ENCODE measurements around the gene FRS3. TPM values are rescaled to one million over a fixed set of nuclear protein-coding genes. Genes with fewer than 3 reads are reported as not detected.

The FRS3 gene
- total and polyA plus RNA-seq, 2 of the 13 experiments (the other 11 are each of a cell fraction or from before 2014, with no cell fraction given): 3.0 to 7.4 TPM

DNA sequence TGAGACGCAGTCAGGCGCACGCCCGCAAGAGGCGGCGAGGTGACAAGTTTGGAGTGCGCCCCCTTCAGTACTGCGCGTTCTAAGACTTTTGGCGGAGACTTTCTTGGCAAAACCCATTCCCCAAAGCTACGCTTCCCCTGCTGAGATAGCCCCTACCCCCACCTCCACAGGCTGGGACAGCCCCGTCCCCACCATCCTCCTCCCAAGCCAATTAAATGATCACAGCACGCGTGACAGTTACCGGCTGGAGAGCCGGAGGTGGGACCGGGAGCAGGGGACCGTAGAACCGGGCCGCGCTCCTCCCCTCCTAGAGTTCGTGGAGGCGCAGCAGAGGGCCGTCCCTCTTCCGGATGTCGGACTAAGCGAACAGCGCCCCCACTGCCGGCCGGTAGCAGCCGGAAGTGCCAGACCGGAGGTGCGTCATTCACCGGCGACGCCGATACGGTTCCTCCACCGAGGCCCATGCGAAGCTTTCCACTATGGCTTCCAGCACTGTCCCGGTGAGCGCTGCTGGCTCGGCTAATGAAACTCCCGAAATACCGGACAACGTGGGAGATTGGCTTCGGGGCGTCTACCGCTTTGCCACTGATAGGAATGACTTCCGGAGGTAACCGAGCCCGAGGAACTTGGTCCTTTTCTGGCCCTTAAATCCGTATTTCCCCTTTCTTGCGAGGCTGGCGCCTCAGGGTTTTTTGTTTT, 7.7 kb upstream of the FRS3 start, which contains the start of gene TOMM6 (continued):
- TF ChIP-seq, protein P1, sequence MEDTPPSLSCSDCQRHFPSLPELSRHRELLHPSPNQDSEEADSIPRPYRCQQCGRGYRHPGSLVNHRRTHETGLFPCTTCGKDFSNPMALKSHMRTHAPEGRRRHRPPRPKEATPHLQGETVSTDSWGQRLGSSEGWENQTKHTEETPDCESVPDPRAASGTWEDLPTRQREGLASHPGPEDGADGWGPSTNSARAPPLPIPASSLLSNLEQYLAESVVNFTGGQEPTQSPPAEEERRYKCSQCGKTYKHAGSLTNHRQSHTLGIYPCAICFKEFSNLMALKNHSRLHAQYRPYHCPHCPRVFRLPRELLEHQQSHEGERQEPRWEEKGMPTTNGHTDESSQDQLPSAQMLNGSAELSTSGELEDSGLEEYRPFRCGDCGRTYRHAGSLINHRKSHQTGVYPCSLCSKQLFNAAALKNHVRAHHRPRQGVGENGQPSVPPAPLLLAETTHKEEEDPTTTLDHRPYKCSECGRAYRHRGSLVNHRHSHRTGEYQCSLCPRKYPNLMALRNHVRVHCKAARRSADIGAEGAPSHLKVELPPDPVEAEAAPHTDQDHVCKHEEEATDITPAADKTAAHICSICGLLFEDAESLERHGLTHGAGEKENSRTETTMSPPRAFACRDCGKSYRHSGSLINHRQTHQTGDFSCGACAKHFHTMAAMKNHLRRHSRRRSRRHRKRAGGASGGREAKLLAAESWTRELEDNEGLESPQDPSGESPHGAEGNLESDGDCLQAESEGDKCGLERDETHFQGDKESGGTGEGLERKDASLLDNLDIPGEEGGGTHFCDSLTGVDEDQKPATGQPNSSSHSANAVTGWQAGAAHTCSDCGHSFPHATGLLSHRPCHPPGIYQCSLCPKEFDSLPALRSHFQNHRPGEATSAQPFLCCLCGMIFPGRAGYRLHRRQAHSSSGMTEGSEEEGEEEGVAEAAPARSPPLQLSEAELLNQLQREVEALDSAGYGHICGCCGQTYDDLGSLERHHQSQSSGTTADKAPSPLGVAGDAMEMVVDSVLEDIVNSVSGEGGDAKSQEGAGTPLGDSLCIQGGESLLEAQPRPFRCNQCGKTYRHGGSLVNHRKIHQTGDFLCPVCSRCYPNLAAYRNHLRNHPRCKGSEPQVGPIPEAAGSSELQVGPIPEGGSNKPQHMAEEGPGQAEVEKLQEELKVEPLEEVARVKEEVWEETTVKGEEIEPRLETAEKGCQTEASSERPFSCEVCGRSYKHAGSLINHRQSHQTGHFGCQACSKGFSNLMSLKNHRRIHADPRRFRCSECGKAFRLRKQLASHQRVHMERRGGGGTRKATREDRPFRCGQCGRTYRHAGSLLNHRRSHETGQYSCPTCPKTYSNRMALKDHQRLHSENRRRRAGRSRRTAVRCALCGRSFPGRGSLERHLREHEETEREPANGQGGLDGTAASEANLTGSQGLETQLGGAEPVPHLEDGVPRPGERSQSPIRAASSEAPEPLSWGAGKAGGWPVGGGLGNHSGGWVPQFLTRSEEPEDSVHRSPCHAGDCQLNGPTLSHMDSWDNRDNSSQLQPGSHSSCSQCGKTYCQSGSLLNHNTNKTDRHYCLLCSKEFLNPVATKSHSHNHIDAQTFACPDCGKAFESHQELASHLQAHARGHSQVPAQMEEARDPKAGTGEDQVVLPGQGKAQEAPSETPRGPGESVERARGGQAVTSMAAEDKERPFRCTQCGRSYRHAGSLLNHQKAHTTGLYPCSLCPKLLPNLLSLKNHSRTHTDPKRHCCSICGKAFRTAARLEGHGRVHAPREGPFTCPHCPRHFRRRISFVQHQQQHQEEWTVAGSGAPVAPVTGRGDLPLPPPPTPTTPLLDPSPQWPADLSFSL (CRISPR knock-in tag; IDR thresholded peaks at IDR 0.05): no peak
- TF ChIP-seq, protein P2, sequence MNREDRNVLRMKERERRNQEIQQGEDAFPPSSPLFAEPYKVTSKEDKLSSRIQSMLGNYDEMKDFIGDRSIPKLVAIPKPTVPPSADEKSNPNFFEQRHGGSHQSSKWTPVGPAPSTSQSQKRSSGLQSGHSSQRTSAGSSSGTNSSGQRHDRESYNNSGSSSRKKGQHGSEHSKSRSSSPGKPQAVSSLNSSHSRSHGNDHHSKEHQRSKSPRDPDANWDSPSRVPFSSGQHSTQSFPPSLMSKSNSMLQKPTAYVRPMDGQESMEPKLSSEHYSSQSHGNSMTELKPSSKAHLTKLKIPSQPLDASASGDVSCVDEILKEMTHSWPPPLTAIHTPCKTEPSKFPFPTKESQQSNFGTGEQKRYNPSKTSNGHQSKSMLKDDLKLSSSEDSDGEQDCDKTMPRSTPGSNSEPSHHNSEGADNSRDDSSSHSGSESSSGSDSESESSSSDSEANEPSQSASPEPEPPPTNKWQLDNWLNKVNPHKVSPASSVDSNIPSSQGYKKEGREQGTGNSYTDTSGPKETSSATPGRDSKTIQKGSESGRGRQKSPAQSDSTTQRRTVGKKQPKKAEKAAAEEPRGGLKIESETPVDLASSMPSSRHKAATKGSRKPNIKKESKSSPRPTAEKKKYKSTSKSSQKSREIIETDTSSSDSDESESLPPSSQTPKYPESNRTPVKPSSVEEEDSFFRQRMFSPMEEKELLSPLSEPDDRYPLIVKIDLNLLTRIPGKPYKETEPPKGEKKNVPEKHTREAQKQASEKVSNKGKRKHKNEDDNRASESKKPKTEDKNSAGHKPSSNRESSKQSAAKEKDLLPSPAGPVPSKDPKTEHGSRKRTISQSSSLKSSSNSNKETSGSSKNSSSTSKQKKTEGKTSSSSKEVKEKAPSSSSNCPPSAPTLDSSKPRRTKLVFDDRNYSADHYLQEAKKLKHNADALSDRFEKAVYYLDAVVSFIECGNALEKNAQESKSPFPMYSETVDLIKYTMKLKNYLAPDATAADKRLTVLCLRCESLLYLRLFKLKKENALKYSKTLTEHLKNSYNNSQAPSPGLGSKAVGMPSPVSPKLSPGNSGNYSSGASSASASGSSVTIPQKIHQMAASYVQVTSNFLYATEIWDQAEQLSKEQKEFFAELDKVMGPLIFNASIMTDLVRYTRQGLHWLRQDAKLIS (CRISPR knock-in tag; IDR thresholded peaks at IDR 0.05): no peak
- TF ChIP-seq ZNF136 (CRISPR knock-in tag; IDR thresholded peaks at IDR 0.05; ENCODE audit: low read depth) (no peak), ZFP82 (CRISPR knock-in tag; IDR thresholded peaks at IDR 0.05; ENCODE audit: borderline replicate concordance) (peak; percentile 65), XRCC5 (optimal IDR thresholded peaks at IDR 0.05; ENCODE audit: low read length) (peak; percentile 97), ZNF180 (CRISPR knock-in tag; IDR thresholded peaks at IDR 0.05; ENCODE audit: borderline replicate concordance, low read depth) (0 out of 2 replicates have a peak, but pooled peaks have one; percentile 44), YEATS2 (CRISPR knock-in tag; IDR thresholded peaks at IDR 0.05; ENCODE audit: borderline replicate concordance) (peak; percentile 97; the same call in 1 of the 2 replicates), FOXA3 (CRISPR knock-in tag; IDR thresholded peaks at IDR 0.05) (peak; percentile 57; the same call in 1 of the 2 replicates), ZNF24 (IDR thresholded peaks at IDR 0.05) (no peak)
- TF ChIP-seq, protein P3, sequence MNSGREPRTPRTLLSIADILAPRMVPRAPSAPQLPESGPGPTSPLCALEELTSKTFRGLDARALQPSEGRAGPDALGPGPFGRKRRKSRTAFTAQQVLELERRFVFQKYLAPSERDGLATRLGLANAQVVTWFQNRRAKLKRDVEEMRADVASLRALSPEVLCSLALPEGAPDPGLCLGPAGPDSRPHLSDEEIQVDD (CRISPR knock-in tag; IDR thresholded peaks at IDR 0.05; ENCODE audit: borderline replicate concordance): no peak
- TF ChIP-seq, protein P4, sequence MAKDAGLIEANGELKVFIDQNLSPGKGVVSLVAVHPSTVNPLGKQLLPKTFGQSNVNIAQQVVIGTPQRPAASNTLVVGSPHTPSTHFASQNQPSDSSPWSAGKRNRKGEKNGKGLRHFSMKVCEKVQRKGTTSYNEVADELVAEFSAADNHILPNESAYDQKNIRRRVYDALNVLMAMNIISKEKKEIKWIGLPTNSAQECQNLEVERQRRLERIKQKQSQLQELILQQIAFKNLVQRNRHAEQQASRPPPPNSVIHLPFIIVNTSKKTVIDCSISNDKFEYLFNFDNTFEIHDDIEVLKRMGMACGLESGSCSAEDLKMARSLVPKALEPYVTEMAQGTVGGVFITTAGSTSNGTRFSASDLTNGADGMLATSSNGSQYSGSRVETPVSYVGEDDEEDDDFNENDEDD (CRISPR knock-in tag; IDR thresholded peaks at IDR 0.05; ENCODE audit: borderline replicate concordance): peak; percentile 68; the same call in 1 of the 2 replicates
- TF ChIP-seq, protein P5, sequence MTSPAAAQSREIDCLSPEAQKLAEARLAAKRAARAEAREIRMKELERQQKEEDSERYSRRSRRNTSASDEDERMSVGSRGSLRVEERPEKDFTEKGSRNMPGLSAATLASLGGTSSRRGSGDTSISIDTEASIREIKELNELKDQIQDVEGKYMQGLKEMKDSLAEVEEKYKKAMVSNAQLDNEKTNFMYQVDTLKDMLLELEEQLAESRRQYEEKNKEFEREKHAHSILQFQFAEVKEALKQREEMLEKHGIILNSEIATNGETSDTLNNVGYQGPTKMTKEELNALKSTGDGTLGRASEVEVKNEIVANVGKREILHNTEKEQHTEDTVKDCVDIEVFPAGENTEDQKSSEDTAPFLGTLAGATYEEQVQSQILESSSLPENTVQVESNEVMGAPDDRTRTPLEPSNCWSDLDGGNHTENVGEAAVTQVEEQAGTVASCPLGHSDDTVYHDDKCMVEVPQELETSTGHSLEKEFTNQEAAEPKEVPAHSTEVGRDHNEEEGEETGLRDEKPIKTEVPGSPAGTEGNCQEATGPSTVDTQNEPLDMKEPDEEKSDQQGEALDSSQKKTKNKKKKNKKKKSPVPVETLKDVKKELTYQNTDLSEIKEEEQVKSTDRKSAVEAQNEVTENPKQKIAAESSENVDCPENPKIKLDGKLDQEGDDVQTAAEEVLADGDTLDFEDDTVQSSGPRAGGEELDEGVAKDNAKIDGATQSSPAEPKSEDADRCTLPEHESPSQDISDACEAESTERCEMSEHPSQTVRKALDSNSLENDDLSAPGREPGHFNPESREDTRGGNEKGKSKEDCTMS (CRISPR knock-in tag; conservative IDR thresholded peaks at IDR 0.05): no peak
- TF ChIP-seq, protein P6, sequence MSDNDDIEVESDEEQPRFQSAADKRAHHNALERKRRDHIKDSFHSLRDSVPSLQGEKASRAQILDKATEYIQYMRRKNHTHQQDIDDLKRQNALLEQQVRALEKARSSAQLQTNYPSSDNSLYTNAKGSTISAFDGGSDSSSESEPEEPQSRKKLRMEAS (IDR thresholded peaks at IDR 0.05): peak; percentile 90
